ENCODE measurements around the gene MRGPRF. TPM values are rescaled to one million over a fixed set of nuclear protein-coding genes. Genes with fewer than 3 reads are reported as not detected.

MRGPRF gene
- total RNA-seq, 3 donors from 2014 or later, result 5.9 to 21.3 (median 12.9) TPM

GRCh38 chr11:69055598-69056516 lies 42.8 kb upstream of the MRGPRF start:
- Histone ChIP-seq H3K4me3 (no peak overlapping the region), H3K36me3 (no peaks in the 10 kb centered on the region), H3K9me3 (no peaks in the 10 kb centered on the region), H3K27ac (no peak overlapping the region), H3K4me1 (no peaks in the 10 kb centered on the region), H3K27me3 (no peaks in the 10 kb centered on the region)
- no peak for TF ChIP-seq POLR2AphosphoS5 (IDR thresholded peaks at IDR 0.05)
- no peak for TF ChIP-seq CTCF (IDR thresholded peaks at IDR 0.05)
- no peak for TF ChIP-seq POLR2A (IDR thresholded peaks at IDR 0.05)
- intact Hi-C loops (cut with DNase I; ENCODE audit: low total_unique reads), result no loop called here
- DNase-seq (ENCODE audit: low spot score in 2 of 2), result peak in 1 of 2 donors; percentile 27

- TF ChIP-seq POLR2AphosphoS5 (IDR thresholded peaks at IDR 0.05) (no peak), CTCF (IDR thresholded peaks at IDR 0.05) (no peak), POLR2A (IDR thresholded peaks at IDR 0.05) (no peak)
- no peaks in the 10 kb centered on the region for H3K27me3 ChIP-seq
- no peak overlapping the region for H3K27ac ChIP-seq
- intact Hi-C loops (cut with DNase I; ENCODE audit: low total_unique reads), result no loop called here
- no peak overlapping the region for H3K4me3 ChIP-seq
- H3K9me3 ChIP-seq, result no peaks in the 10 kb centered on the region
- no peaks in the 10 kb centered on the region for H3K36me3 ChIP-seq
- DNase-seq (ENCODE audit: low spot score in 2 of 2), result no peak
- peaks cover 0 to 3% of the 10 kb centered on the region in 2 donors for H3K4me1 ChIP-seq
Measured at GRCh38 chr11:69055212-69055586, 42.2 kb upstream of the MRGPRF start.

GRCh38 chr11:69054397-69055211 lies 41.6 kb upstream of the MRGPRF start:
- Histone ChIP-seq H3K27me3 (no peaks in the 10 kb centered on the region), H3K36me3 (no peaks in the 10 kb centered on the region), H3K4me3 (no peak overlapping the region), H3K9me3 (no peaks in the 10 kb centered on the region), H3K27ac (no peak overlapping the region), H3K4me1 (peaks cover 0 to 5% of the 10 kb centered on the region in 2 donors)
- no peak for DNase-seq (ENCODE audit: low spot score in 2 of 2)
- TF ChIP-seq POLR2A (IDR thresholded peaks at IDR 0.05), result no peak
- intact Hi-C loops (cut with DNase I; ENCODE audit: low total_unique reads), result no loop called here

GRCh38 chr11:69053546-69054396 lies 40.7 kb upstream of the MRGPRF start:
- no peaks in the 10 kb centered on the region for H3K27me3 ChIP-seq
- no peak for TF ChIP-seq POLR2A (IDR thresholded peaks at IDR 0.05)
- TF ChIP-seq POLR2AphosphoS5 (IDR thresholded peaks at IDR 0.05), result no peak
- TF ChIP-seq CTCF (IDR thresholded peaks at IDR 0.05), result no peak
- peaks cover 0 to 7% of the 10 kb centered on the region in 2 donors for H3K4me1 ChIP-seq
- no peak overlapping the region for H3K4me3 ChIP-seq
- DNase-seq (ENCODE audit: low spot score in 2 of 2), result no peak
- no peak overlapping the region for H3K27ac ChIP-seq
- no peaks in the 10 kb centered on the region for H3K36me3 ChIP-seq
- no peaks in the 10 kb centered on the region for H3K9me3 ChIP-seq
- intact Hi-C loops (cut with DNase I; ENCODE audit: low total_unique reads), result no loop called here

GRCh38 chr11:69053169-69053477 lies 40.1 kb upstream of the MRGPRF start:
- no peak overlapping the region for H3K27ac ChIP-seq
- intact Hi-C loops (cut with DNase I; ENCODE audit: low total_unique reads), result no loop called here
- no peak for DNase-seq (ENCODE audit: low spot score in 2 of 2)
- peaks cover 0 to 7% of the 10 kb centered on the region in 2 donors for H3K4me1 ChIP-seq
- H3K9me3 ChIP-seq, result no peaks in the 10 kb centered on the region
- no peak overlapping the region for H3K4me3 ChIP-seq
- H3K27me3 ChIP-seq, result no peaks in the 10 kb centered on the region
- H3K36me3 ChIP-seq, result no peaks in the 10 kb centered on the region
- TF ChIP-seq CTCF (IDR thresholded peaks at IDR 0.05) (no peak), POLR2AphosphoS5 (IDR thresholded peaks at IDR 0.05) (no peak), POLR2A (IDR thresholded peaks at IDR 0.05) (no peak)

All from breast epithelium (tissue), 4 donors.